ENCODE data around the gene SPAG6.
"Not testable (repeated sequence)": the region's sequence is repeated elsewhere in the genome, so short reads cannot be mapped to it uniquely, and the experiment has no call there.

The SPAG6 gene

DNA sequence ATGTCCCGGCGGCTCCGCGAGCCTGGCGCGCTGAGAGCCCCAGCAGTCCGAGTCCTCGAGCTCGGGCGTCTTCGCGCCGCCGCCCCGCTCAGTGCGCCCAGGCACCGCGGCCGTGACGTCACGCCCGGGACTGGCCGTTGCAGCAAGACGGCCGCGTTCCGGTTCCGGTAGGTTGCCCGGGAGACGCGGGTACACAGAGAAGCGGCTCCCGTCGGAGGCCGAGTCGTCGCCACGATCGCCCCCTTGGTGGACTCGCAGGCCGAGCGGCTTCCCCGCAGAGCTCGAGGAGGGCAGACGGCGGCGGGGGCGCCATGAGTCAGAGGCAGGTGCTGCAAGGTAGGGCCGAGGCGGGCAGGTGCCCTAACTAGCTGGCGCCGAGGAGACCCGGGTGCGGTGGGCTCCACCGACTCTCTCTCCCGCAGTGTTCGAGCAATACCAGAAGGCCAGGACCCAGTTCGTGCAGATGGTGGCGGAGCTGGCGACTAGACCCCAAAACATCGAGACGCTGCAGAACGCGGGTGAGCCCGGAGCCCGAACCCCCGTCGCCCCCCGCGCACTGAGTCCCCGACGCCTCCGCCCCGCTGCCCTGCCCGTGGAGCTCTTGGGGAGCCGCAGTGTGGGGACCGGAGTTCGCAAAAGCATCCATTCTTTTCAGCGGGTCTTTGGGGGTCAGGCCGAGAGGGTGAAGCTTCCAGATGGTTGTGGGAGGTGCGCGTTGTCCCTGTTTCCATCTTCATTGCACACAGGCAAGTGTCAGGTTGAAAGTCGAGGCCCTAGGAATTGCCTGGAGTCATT, at the start of gene SPAG6:
Gene SPAG6 (plus strand): TSS at position 196 of the 795 bp plus-strand sequence. CDS start 116 bp downstream, at position 312.
- no peak for DNase-seq

DNA sequence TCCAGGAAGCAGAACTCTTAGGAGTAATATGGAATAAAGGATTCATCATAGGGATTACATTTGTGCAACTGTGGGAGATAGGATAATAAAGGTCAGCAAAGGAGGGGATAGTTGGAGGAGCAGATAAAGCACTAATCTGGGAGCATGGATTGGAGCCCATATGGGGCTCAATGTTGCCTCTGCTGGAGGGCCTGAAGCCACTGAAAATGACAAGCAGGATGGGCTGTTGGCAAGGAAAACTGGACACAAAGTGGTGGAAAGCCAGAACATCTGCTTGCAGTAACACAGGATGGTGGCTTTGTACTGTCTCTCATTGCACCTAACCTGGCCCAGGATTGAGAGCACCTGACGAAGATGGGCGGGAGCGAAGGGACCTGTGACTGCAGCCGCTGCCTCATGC, 44.1 kb upstream of the SPAG6 start:
- DNase-seq = no peak

DNA sequence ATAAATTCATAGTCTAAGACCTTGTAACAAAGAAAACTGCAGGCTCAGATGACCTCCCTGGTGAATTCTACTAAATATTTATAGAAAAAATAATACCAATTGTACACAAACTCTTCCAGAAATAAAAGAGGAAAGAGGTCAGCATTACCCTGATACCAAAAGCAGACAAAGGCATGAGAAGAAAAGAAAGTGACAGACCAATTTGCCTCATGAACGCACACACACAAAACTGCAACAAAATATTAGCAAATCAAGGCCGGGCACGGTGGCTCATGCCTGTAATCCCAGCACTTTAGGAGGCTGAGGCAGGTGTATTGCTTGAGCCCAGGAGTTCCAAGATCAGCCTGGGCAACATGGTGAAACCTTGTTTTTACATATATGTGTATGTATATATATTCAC, 41.8 kb upstream of the SPAG6 start:
- no peak for DNase-seq

DNA sequence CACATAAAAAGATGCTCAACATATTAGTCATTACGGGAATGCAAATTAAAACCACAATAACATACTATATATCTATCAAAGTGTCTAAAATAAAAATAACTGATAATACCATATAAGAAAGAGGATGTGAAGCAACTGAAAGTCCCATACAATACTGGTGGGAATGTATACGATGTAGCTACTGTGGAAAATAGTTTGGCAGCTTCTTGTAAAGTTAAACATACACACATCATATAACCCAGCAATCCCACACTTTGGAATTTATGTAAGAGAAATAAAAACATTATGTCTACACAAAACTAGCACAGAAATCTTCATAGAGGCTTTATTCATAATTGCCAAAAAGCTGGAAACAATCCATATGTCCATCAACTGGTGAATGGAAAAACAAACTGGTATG, 39.6 kb upstream of the SPAG6 start:
- DNase-seq = no peak

DNA sequence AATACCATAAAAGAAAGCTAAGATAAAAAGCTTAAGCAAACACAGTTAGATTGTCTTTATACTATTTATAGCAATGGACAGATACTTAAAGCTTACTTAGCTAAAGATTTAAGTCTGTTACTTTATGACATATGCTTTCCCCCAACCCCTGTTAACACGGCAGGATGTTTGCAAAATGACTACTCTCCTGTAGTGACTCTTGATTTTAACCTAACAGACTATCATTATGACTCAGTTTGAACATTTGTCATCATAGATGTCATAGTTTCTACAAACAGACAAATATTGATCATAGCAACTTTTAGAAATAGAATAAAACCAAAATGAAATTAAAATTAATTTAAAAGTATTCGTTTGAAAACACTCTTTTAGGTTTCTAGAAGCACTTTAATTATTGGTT, 36.9 kb upstream of the SPAG6 start:
- DNase-seq = no peak

DNA sequence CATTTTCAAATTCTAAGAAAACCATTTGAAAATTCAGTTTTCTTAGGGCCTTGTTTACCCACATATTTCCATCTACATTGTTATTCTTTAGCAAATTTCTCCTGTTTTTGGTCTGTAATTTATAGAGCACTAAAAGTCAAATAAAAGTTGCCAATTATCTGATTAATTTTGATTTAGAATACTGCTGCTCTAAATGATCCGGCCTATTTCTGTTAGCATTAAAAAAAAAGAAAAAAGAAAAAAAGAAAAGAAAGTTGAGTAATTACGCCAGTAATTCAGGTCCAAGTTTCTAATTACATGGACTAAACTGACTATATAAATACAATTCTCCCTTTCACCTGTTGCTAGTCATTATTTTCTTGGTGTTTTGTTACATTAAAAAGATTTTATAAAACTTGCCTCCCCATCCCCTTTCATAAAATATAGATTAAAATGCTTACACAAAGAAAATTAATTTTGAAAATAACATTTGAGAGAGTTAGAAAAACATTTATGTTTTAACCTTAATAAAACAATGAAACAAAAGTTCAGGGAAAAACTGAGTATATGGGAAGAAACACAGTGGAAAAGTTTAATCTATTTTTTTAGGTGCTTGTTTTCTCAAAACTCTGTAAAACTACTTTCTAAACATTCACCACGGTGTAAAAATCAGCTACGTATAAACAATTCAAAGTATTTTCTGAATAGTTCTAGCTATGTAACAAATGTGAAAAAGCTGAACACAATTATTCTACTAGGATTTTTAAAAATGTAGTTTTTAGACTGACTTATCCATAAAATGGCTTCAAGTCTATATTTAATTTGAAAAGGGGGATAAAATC, 35.9 kb upstream of the SPAG6 start:
- DNase-seq = no peak

DNA sequence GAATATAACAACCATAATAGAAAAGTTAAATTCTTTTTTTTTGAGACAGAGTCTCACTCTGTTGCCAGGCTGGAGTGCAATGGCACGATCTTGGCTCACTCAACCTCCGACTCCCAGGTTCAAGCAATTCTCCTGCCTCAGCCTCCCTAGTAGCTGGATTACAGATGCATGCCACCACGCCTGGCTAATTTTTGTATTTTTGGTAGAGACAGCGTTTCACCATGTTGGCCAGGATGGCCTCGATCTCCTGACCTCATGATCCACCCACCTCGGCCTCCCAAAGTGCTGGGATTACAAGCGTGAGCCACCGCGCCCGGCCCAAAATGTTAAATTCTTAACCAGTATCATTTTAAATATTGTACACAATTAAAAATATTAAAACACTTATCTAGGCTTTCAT, 35.3 kb upstream of the SPAG6 start:
- DNase-seq = not testable (repeated sequence)

DNA sequence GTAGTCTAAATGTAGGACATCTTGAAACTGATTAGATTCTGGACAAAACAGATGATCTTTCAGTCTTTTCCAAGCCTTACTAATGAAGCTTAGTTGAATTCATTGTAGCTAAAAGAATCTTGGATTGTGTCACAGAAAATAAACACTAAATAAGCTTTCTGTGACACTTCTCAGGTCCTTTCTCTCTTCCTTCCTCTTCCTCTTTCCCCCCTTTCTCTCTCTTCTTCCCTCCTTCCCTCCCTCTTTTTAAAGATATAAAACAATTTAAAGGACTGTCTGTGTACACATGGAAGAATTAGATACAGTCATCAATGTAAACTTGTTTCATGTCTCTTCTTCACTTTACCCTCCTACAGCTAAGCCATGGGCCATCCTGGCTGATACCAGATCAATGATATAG, 34.4 kb upstream of the SPAG6 start:
- no peak for DNase-seq

DNA sequence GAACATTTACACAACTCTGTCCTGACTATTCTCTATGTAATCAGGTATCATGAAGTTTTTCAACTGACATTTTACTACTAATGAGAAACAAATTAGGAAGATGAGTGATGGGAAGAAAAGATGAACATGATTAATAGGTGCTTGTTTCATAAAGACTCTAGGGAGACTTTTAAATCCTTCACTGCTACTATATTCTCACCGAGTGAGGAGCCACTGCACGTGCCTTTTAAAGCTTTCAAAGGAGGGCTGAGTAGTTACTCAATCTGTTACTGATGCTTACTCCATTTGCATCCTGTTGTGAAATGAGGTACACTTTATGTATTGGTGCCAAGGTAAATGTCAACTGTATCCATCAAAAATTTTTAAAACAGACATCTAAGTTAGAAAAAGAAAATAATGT, 30.4 kb upstream of the SPAG6 start:
- no peak for DNase-seq

DNA sequence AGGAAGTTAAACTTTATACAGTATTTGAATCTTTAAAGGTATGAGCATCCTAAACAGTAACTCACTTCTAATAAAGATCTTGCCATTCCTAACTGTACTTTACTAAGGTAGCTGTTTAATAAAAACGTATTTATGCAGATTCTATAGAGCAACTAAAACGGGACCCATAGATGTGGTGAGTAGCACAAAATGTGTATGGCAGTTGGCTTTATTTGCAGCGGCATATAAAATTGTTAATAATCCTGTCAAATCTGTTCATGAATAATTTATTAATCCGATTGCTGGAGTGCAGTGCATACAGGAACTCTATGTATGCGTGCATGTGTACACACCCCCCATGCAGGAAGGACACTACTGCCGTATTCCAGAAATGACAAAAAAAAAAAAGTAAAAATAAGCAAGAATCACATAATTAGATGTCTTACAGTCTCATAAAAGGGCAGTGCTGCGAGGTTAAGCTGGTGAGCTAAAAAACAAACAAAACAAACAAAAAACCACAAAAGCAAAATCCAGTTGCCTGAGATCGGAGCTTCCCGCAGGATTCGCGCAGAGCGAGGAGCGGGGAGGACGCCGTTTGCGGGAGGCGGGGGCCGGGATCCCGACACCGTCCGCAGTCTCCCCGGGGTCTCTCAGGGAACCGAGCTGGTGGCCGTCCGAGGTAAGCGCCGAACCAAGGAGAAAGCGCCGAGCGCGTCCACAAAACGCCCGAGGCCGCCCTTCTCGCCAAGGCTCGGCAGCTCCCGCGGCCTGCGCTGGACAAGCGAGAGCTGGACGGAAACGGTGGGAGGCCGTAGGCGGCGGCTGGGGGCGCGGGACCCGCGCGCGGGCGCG, 29.6 kb upstream of the SPAG6 start:
- no peak for DNase-seq

DNA sequence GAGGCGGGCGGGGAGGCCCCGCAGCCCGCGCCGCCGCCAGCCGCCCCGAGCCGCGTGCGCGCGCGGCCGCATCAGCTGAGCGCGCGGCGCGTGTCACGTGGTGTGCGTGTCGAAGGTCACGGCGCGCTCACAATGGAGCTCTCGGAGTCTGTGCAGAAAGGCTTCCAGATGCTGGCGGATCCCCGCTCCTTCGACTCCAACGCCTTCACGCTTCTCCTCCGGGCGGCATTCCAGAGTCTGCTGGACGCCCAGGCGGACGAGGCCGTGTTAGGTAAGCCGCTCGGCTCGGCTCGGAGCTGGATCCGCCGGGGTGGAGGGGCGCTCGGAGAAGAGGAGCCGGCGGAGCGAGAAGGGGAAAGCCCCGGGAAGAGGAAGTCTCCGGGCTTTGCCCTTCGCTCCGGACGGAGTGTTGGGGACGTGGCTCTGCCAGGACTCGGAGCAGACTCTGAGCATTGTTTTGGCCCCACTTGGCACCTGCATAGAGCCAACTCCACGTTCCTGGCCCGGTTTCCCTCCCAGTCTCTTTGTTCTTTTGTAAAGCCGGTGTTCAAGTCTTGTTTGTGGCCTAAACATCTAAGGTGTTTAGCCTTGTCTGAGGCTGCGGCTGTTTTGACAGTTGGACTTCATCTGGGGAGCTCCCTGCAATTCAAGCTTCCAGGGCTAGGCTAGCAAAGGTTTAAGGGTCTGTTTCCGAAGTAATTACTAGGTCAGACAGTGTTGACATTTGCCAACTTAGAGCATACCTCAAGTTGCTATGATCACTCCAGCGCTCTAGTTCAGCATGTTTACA, 28.8 kb upstream of the SPAG6 start, which contains the start of gene COMMD3:
Gene COMMD3 (plus strand): TSS at position 103 of the 790 bp plus-strand sequence. CDS start 30 bp downstream, at position 133.
- DNase-seq = peak; percentile 53

DNA sequence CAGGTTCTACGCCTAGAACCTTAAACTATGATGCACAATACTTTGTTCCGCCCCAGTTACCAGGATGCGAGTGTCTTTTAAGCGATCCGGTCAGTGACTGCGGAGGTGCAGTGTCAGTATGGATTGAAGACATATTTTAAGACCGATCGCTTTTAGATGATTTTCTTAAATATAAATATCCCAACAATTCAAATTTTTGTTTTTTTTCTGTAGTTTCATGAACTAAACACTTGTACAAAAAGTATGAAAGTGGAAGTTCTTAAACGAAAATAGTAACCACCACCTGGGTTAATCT, 28.3 kb upstream of the SPAG6 start:
- DNase-seq = no peak

DNA sequence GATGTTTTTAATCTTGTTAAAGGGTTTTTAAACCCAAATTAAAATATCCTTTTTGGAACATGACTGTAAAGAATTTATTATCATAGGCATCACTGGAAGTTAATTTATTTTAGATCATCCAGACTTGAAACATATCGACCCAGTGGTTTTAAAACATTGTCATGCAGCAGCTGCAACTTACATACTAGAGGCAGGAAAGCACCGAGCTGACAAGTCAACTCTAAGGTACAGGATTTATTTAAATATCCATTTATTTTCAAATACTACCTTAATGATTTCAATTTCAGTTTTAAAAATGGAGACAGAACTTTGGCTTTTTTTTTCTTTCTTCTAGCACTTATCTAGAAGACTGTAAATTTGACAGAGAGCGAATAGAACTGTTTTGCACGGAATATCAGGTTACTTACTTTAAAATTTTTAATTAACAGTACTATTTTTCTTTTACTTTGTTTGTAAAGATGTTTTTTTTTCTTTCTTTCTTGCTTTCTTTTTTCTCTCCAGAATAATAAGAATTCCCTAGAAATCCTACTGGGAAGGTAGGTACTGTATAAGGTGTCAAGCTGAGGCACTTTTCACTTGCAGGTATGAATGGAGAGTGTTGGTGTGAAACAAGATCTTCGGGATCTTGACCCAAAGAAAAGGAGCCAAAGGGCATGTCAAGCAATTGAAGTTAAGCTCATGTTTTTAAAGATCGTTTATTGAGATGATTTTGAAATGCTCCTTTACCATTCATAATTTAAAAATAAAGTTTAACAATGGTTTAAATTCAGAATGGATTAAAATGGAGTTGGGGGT, 27.3 kb upstream of the SPAG6 start:
- DNase-seq = no peak

DNA sequence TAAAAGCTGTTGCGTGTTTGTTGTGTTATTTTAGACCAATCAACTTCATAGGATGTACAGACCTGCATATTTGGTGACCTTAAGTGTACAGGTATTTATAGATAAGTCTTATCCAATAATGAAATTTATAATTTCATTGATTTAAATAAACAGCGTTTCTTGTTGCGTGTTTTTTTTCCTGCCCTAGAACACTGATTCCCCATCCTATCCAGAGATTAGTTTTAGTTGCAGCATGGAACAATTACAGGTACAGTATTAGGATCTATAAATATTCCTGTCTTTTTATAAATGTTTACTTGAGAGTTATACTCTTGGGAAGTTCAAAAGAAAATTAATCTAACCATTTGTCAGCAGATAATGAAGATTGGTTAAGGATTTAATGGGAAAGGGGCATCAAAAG, 26.5 kb upstream of the SPAG6 start:
- DNase-seq = no peak

DNA sequence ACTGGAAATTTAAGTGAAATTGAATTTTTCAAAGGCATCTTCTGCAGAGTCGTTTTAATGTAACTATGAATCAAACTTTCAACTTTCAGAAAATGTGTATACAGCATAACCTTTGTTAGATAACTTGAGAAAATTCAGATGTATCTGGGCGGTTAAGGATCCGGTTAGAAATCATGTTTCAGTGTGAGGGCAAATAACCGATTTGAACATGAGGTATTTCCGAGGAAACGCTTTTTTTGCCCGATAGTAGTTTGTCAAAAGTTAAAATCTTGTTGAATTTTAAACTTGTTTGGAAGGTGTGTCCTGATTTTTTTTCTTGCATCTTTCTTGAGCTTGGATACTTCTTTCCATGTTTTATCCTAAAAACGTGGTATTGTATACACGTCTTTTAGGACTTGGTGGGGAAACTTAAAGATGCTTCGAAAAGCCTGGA, 25.7 kb upstream of the SPAG6 start:
- DNase-seq = no peak

DNA sequence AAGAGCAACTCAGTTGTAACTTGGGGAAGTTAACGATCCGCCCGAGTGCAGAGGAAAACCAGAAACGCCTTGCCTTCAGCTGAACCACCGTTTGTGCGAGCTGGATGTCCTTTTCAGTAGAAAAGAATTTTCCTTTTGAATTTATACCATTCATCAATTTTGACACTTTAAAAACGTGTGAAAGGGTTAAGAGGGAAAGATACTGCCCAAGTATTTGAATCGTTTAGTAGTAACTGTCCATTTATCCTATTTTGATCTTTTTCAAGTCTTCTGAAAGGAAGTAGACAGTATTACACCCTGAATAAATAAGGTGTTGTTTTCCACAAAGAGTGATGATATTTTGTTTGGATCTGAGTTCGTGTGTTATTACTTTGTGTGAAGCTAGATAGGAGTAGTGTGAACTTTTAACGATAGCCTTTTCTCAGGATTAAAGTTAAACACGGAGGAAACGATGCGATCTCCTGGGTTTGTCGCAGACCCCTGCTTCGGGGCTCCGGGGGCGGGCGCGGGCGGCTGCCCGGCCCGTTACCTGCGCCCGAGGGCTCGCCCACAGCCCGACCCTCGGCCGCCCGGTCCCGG, 25.2 kb upstream of the SPAG6 start:
- no peak for DNase-seq

DNA sequence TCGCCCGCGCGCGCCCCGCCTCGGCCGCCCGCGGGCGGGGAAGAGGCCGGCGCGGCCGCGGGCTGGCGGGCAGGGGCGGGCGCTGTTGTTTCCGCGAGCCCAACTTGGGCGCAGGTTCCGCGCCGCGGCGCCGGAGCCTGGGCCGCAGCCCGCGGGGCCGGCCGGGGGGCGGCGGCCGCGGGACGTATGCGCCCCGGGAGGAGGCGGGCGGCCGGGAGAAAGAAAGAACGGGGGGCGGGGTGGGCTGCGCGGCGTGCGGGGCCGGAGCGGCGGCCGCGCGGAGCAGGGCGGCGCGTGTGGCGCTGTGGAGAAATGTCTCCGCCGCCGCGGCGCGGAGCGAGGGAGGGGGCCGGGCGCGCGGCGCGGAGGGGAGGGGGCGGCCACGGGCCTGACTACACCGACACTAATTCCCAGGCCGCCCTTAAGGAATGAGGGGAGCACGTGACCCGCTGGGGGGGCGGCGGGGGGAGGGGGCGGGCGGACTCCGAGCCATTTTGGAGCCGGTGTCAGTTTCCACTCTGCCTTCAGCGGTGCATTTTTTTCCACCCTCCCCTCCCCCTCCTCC, 24.6 kb upstream of the SPAG6 start, which contains the start of gene BMI1:
Gene BMI1 (plus strand): TSS at position 509 of the 565 bp plus-strand sequence. CDS start 5,351 bp downstream, outside the sequence.
- DNase-seq = peak; percentile 45

DNA sequence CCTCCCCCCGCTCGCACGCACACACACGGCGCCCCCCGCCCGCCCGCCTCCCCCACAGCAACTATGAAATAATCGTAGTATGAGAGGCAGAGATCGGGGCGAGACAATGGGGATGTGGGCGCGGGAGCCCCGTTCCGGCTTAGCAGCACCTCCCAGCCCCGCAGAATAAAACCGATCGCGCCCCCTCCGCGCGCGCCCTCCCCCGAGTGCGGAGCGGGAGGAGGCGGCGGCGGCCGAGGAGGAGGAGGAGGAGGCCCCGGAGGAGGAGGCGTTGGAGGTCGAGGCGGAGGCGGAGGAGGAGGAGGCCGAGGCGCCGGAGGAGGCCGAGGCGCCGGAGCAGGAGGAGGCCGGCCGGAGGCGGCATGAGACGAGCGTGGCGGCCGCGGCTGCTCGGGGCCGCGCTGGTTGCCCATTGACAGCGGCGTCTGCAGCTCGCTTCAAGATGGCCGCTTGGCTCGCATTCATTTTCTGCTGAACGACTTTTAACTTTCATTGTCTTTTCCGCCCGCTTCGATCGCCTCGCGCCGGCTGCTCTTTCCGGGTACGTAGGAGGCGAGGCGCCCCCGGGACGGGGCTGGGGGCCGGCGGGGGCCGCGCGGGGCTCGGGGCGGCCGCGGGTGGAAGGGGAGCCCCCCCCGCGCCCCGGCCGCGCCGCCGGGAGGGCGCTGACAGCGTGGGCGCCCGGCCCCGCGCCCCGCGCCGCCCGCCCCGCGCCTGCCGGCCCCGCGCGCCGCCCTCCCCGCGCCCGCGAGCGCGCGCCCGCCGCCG, 24.0 kb upstream of the SPAG6 start:
- DNase-seq = peak; percentile 45

DNA sequence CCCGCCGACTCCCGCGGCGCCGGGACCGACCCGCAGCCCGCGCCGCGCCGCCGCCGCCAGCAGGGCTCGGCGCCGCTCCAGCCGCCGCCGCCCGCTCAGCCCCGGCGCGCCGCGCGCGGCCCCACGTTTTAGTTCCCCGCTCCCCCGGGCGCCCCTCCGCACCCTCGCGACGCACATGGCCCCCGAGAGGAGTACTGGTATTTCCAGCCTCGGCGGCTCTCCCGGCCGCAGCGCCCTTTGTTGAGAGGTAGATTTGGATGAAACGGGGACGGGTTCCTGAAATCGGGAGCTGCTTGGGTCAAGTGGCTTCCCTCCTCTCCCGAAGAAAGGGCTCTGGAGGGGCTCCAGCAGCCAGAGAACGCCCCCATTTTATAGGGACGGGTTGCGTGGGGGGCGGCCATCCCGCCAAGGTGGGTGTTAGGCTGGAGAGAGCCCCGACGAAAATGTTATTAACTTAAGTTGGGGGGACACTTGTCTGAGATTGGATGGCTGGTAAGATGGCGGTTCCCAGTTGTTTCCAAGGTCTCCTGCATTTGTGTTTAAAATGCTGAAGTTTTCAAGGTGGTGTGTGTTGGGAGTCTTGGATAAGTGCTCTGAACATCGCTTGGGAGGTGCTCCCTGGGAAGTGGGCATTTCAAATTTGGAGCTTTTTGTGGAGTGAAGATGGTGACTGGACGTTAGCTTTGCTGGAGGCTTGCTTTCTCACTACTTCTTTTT, 23.2 kb upstream of the SPAG6 start:
- DNase-seq = no peak
